ENCODE measurements around the gene POLR2H. TPM values are rescaled to one million over a fixed set of nuclear protein-coding genes. Genes with fewer than 3 reads are reported as not detected.

Gene POLR2H
- 87.8 and 90.5 TPM in 2 replicates for total RNA-seq (ENCODE audit: low replicate concordance)
- long read RNA-seq, transcript POLR2H-202 (5 exons, 878 nt): major isoform, 6 of 56 reads
- long read RNA-seq, partial matches to known transcripts: 42 of 56 reads
- long read RNA-seq, other reads (novel, unspliced or antisense): 7 of 56 reads

- H3K27ac Mint-ChIP-seq: peak within 1 kb of the TSS; percentile 99
- peak; percentile 81 for DNase-seq (ENCODE audit: extremely low spot score, unreplicated experiment)
- H3K4me3 Mint-ChIP-seq: peak within 1 kb of the TSS; percentile 99
- TF ChIP-seq CTCF (conservative IDR thresholded peaks at IDR 0.05): no peak
- no peaks in the 10 kb centered on the region for H3K27me3 Mint-ChIP-seq
- peaks cover 18% of the 10 kb centered on the region for H3K36me3 Mint-ChIP-seq
- peaks cover 18% of the 10 kb centered on the region for H3K4me1 Mint-ChIP-seq (ENCODE audit: unreplicated experiment)
- H3K9me3 Mint-ChIP-seq: no peaks in the 10 kb centered on the region
Measured at GRCh38 chr3:184361532-184361931, at the start of gene POLR2H, which contains the start of gene CLCN2. POLR2H (plus strand) TSS chr3:184361710; CDS start chr3:184363493, 1,783 bp downstream. CLCN2 (minus strand) TSS chr3:184361605; CDS start chr3:184361479, 126 bp downstream.

GRCh38 chr3:184314363-184314699 lies 47.2 kb upstream of the POLR2H start, which contains the start of gene EIF4G1:
EIF4G1 (plus strand) TSS chr3:184314606; CDS start chr3:184315797, 1,191 bp downstream.
- Mint-ChIP-seq H3K27me3 (no peaks in the 10 kb centered on the region), H3K9me3 (no peaks in the 10 kb centered on the region), H3K4me1 (ENCODE audit: unreplicated experiment) (peaks cover 27% of the 10 kb centered on the region), H3K36me3 (peaks cover 21% of the 10 kb centered on the region), H3K4me3 (peak within 1 kb of the TSS; percentile 90), H3K27ac (peak within 1 kb of the TSS; percentile 88)
- TF ChIP-seq CTCF (conservative IDR thresholded peaks at IDR 0.05): no peak
- DNase-seq (ENCODE audit: extremely low spot score, unreplicated experiment): peak; percentile 95

- peak overlapping the region; percentile 88 for H3K27ac Mint-ChIP-seq
- peaks cover 19% of the 10 kb centered on the region for H3K36me3 Mint-ChIP-seq
- no peak for TF ChIP-seq CTCF (conservative IDR thresholded peaks at IDR 0.05)
- peak; percentile 80 for DNase-seq (ENCODE audit: extremely low spot score, unreplicated experiment)
- peaks cover 27% of the 10 kb centered on the region for H3K4me1 Mint-ChIP-seq (ENCODE audit: unreplicated experiment)
- H3K9me3 Mint-ChIP-seq: no peaks in the 10 kb centered on the region
- peak overlapping the region; percentile 90 for H3K4me3 Mint-ChIP-seq
- no peaks in the 10 kb centered on the region for H3K27me3 Mint-ChIP-seq
Measured at GRCh38 chr3:184314700-184315542, 46.6 kb upstream of the POLR2H start.

GRCh38 chr3:184315543-184315867 lies 46.0 kb upstream of the POLR2H start:
- Mint-ChIP-seq H3K27me3 (no peaks in the 10 kb centered on the region), H3K9me3 (no peaks in the 10 kb centered on the region), H3K27ac (peak overlapping the region; percentile 88), H3K4me3 (peak overlapping the region; percentile 86), H3K4me1 (ENCODE audit: unreplicated experiment) (peaks cover 27% of the 10 kb centered on the region), H3K36me3 (peaks cover 17% of the 10 kb centered on the region)
- TF ChIP-seq CTCF (conservative IDR thresholded peaks at IDR 0.05): no peak
- DNase-seq (ENCODE audit: extremely low spot score, unreplicated experiment): no peak

GRCh38 chr3:184315871-184316661 lies 45.4 kb upstream of the POLR2H start:
- Mint-ChIP-seq H3K9me3 (no peaks in the 10 kb centered on the region), H3K36me3 (peaks cover 22% of the 10 kb centered on the region), H3K4me3 (peak overlapping the region; percentile 86), H3K27ac (peak overlapping the region; percentile 88), H3K27me3 (no peaks in the 10 kb centered on the region), H3K4me1 (ENCODE audit: unreplicated experiment) (peaks cover 27% of the 10 kb centered on the region)
- no peak for DNase-seq (ENCODE audit: extremely low spot score, unreplicated experiment)
- no peak for TF ChIP-seq CTCF (conservative IDR thresholded peaks at IDR 0.05)
